GM12891 (cell line): ENCODE measurements around the gene POC1A.

Source experiments
- DNase-seq: peaks from one replicate; pipeline ENCODE4 v3.0.0; 2011; ENCODE audit warnings: low spot score; ENCODE audit not compliant: insufficient read length
- FAIRE-seq: peaks from 2 replicates; lab custom pipeline; 2011; peaks lifted over from hg19 to GRCh38; lab: Jason Lieb, UNC
- PAX5 ChIP-seq: IDR thresholded peaks from 2 replicates; pipeline ENCODE4 v1.6.1; 2011; ENCODE audit warnings: low read length, moderate library complexity, mild to moderate bottlenecking; ENCODE audit not compliant: insufficient read depth, severe bottlenecking
- POLR2A ChIP-seq: IDR thresholded peaks from 2 replicates; pipeline ENCODE4 v1.6.1; 2011; ENCODE audit warnings: low read depth, low read length, control low read depth
- POLR2AphosphoS5 ChIP-seq: IDR thresholded peaks from 2 replicates; pipeline ENCODE4 v1.6.1; 2011; ENCODE audit warnings: low read depth, low read length, control low read depth
- POU2F2 ChIP-seq: IDR thresholded peaks from 2 replicates; pipeline ENCODE4 v1.6.1; 2011; ENCODE audit warnings: low read depth, mild to moderate bottlenecking, control low read depth, low read length, moderate library complexity
- SPI1 ChIP-seq: IDR thresholded peaks from 2 replicates; pipeline ENCODE4 v1.6.1; 2011; ENCODE audit warnings: low read depth, low read length, control low read depth
- TAF1 ChIP-seq: IDR thresholded peaks from 2 replicates; pipeline ENCODE4 v1.6.1; 2011; ENCODE audit warnings: low read depth, low read length, control low read depth

The POC1A gene

GRCh38 chr3:52080830-52081719 is 73.1 kb downstream of the POC1A start:
- DNase-seq (no peak), FAIRE-seq (no peak)
- TF ChIP-seq PAX5 = no peak

DNA sequence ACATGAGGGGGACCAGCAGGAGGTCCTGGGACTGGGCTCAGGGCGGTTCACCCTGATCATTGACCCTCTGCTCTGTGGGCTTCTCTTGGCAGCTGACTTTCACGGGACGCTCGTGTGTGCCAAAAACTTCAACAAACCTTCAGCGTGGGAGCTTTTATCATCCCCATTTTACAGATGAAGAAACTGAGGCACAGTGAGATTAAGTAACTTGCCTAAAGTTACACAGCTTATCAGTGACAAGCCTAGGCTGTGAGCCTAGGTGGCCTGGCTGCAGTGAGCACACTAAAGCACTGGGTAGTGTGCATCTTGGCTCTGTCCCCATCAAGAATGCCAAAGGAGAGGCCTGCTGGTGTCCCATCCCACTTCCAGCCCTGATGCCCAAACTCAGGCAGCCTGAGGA is 74.3 kb downstream of the POC1A start:
- TF ChIP-seq POU2F2 (no peak), PAX5 (no peak), TAF1 (no peak), POLR2AphosphoS5 (no peak), SPI1 (no peak), POLR2A (no peak)
- FAIRE-seq (no peak), DNase-seq (no peak)

DNA sequence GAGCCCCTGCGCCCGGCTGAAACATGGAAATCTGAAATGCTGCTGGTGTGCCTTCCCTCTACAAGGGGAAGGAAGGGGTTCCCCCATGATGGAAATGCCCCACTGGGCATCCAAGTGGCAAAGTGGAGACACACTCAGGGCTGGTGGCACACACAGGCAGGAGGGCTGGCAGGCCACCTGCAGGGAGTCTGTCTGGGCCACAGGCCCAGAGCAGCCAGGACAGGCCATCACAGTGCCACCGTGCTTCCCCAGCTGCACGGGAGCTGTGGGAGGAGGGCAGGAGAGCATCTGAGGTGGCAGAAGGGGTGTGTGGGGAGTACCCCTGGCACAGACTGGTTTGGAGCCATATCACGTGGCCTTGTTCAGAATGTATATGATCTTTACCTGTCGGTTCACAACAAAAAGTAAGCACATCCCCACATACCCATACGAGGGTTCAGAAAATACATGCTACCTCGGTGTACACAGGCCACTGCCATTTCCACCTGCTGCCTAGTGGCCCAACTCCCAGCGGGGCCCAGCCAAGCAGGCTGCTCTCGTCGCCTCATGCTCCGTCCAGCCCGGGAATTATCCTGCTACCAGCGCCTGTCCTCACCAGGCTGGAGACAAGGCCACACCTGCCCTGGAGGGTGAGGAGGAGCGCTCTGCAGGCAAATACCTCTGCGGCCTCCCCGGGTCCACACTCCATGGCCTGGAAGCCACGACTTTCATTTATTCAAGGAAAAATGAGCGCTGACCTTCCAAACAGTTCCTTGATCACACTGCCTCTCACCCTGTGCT is 75.3 kb downstream of the POC1A start:
- TF ChIP-seq POLR2AphosphoS5 (no peak), TAF1 (no peak), SPI1 (no peak), POU2F2 (no peak), POLR2A (no peak), PAX5 (no peak)
- DNase-seq (no peak), FAIRE-seq (no peak)

DNA sequence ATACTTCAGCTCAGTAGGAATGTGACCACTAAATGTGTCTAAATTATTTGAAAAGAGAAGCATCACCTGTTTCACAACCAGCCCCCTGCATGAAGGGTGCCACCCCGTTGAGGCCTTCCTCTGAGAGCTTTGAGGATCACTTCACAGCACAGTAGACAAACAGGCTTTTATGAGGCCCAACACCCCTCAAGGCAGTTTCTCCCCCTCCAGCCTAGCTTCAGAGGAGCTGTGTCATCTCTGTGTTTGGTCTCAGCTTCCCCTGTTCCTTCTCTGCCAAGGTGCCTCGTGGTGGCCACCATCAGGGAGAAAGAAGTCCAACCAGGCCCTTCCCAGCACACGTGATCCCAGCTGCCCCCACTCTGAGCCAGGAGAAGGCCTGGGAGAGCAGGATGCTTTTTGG is 76.3 kb downstream of the POC1A start:
- DNase-seq (no peak), FAIRE-seq (no peak)
- TF ChIP-seq TAF1 (no peak), PAX5 (no peak), POLR2AphosphoS5 (no peak), POLR2A (no peak), SPI1 (no peak), POU2F2 (no peak)

DNA sequence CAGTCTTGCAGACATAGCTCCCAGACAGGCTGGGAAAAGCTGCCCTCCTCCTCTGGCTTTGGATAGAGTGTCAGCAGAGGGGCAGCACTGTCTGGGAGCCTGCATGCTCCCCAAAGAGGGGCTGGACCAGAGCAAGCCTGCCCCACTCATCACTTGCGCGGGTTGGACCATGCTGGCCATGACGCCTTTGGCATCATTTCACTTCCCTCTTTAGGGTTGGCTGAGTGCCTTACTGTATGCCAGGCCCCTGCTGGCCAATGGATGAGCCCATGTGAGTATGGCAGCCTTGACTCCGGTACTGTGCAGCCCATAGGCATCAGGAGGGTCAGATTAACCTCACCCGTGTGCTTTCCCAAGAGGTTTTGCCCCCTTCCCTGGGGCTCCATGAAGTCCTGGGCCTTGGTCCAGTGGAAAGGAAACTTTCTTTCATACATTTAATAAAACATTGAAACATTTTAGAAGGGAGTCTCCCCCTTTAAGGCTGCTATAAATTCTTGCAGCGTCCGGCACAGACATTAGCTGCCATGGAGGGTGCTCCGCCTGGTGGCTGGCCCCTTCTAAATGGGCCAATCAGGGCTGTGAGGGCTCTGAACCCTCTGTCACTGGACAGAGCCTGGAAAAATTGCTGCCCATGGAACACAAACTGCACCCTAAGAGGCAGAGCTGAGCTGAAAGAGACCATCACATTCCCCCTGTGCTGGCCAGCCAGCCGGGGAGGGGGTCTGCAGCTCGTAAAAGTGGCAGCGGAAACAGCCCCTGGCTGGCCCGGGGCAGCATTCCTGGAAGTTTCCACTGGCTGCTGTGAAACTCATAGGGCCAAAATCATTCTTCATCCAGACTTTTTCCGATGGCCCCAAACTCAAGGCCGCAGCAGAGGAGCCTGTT is 77.1 kb downstream of the POC1A start:
- FAIRE-seq (no peak), DNase-seq (no peak)
- no peak for TF ChIP-seq SPI1
- no peak for TF ChIP-seq POU2F2
- TF ChIP-seq TAF1 = no peak
- TF ChIP-seq POLR2A = no peak
- TF ChIP-seq PAX5 = no peak
- no peak for TF ChIP-seq POLR2AphosphoS5

DNA sequence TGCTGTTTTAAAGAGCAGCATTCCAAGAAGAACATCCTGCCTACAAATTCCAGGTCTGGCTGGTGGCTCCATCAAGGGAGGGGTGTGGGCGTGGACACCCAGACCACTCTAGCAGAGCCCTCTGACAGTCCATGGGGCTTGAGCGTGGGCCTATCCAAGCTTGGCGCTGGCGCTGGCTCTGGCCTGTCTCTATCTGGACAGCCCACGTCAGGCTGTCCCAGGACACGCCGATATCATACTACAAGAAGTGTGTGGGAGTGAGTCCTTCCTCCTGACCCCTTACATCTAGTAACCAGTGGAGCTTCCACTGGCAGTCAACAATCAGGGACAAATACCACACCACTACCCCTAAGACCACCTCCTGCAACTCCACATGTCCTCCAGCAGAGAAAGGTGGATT is 80.7 kb downstream of the POC1A start:
- no peak for FAIRE-seq
- no peak for DNase-seq
- TF ChIP-seq POU2F2 = no peak
- no peak for TF ChIP-seq POLR2A
- no peak for TF ChIP-seq TAF1
- no peak for TF ChIP-seq PAX5
- no peak for TF ChIP-seq SPI1
- no peak for TF ChIP-seq POLR2AphosphoS5

- TF ChIP-seq POU2F2 = no peak
- no peak for TF ChIP-seq POLR2A
- no peak for TF ChIP-seq PAX5
- TF ChIP-seq TAF1 = no peak
- TF ChIP-seq SPI1 = no peak
- no peak for TF ChIP-seq POLR2AphosphoS5
- DNase-seq (no peak), FAIRE-seq (no peak)
Measured at GRCh38 chr3:52072471-52072870, 81.8 kb downstream of the POC1A start.

- DNase-seq (no peak), FAIRE-seq (no peak)
- TF ChIP-seq SPI1 (no peak), POLR2AphosphoS5 (no peak), POLR2A (no peak), TAF1 (no peak), PAX5 (no peak), POU2F2 (no peak)
Measured at GRCh38 chr3:52072020-52072419, 82.2 kb downstream of the POC1A start.
